ENCODE measurements around the gene LIMCH1. TPM values are rescaled to one million over a fixed set of nuclear protein-coding genes. Genes with fewer than 3 reads are reported as not detected.

LIMCH1 gene
- total and polyA plus RNA-seq, 8 donors = 4.7 to 37.1 (median 17.4) TPM

DNA sequence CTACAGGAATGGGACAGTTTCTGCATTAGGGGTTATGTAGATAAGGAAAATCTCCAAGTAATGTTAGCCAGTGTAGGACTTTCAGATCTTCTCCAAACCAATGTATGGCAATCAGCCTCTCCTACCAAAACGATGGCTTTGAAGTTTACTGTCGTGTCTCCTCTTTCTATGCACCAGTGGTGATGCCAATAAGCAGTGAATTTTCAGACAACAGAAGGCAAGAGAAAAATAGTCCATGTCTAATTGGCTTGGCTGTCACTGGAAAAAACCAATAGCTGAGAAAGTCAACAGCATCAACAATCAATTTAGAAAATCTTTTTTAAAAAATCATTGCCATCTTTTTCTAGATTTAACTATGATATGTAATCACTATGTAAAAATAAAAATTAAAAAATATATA, 35.0 kb downstream of the LIMCH1 start:
- H3K27ac ChIP-seq = no peak overlapping the region
- TF ChIP-seq EP300 (IDR thresholded peaks at IDR 0.05) = no peak
- no peak for TF ChIP-seq POLR2A (IDR thresholded peaks at IDR 0.05)
- TF ChIP-seq POLR2AphosphoS5 (IDR thresholded peaks at IDR 0.05) = no peak
- TF ChIP-seq, protein P1, sequence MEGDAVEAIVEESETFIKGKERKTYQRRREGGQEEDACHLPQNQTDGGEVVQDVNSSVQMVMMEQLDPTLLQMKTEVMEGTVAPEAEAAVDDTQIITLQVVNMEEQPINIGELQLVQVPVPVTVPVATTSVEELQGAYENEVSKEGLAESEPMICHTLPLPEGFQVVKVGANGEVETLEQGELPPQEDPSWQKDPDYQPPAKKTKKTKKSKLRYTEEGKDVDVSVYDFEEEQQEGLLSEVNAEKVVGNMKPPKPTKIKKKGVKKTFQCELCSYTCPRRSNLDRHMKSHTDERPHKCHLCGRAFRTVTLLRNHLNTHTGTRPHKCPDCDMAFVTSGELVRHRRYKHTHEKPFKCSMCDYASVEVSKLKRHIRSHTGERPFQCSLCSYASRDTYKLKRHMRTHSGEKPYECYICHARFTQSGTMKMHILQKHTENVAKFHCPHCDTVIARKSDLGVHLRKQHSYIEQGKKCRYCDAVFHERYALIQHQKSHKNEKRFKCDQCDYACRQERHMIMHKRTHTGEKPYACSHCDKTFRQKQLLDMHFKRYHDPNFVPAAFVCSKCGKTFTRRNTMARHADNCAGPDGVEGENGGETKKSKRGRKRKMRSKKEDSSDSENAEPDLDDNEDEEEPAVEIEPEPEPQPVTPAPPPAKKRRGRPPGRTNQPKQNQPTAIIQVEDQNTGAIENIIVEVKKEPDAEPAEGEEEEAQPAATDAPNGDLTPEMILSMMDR (IDR thresholded peaks at IDR 0.05) = no peak
- intact Hi-C loops (cut with DNase I; ENCODE audit: low total_unique reads) = no loop called here
- H3K36me3 ChIP-seq = no peaks in the 10 kb centered on the region
- DNase-seq = no peak
- H3K9me3 ChIP-seq = no peaks in the 10 kb centered on the region
- 61 to 86% (median 83%) methylated on average over 2 of the region's 2 CpGs for WGBS, 5 donors
- no peaks in the 10 kb centered on the region for H3K27me3 ChIP-seq
- H3K4me3 ChIP-seq = no peak overlapping the region
- peaks cover 0 to 25% (median 6%) of the 10 kb centered on the region in 4 donors for H3K4me1 ChIP-seq

DNA sequence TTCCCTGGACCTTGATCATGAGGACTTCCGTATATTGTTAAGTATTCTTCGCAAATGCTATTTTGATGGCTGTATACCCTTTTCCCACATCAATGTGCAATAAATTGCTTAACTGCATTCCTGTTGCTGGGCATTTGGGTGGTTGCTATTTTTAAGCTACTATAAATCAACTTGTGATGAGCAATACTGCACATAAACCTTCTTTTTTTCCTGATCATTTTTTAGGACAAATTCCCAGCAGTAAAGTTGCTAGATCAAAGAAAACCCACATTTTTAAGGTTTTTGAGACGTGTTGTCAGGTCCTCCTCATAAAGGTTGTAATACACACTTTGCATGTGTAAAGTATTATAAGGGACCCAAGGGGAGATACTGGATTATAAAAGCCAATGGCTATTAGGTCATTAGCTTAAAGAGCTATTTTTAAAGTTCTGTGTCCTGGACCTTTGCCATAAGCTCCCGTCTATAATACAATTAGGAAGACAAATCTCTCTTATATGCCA, 35.6 kb downstream of the LIMCH1 start:
- Histone ChIP-seq H3K4me1 (peaks cover 0 to 25% (median 6%) of the 10 kb centered on the region in 4 donors), H3K27ac (no peak overlapping the region), H3K36me3 (no peaks in the 10 kb centered on the region), H3K27me3 (no peaks in the 10 kb centered on the region), H3K4me3 (no peak overlapping the region), H3K9me3 (no peaks in the 10 kb centered on the region)
- DNase-seq = peak in 1 of 2 donors; percentile 28
- WGBS, 5 donors = 67 to 77% (median 75%) methylated on average over 4 of the region's 4 CpGs
- intact Hi-C loops (cut with DNase I; ENCODE audit: low total_unique reads) = no loop called here
- TF ChIP-seq, protein P1 (IDR thresholded peaks at IDR 0.05) = no peak
- TF ChIP-seq POLR2AphosphoS5 (IDR thresholded peaks at IDR 0.05) (no peak), POLR2A (IDR thresholded peaks at IDR 0.05) (no peak), EP300 (IDR thresholded peaks at IDR 0.05) (no peak)

DNA sequence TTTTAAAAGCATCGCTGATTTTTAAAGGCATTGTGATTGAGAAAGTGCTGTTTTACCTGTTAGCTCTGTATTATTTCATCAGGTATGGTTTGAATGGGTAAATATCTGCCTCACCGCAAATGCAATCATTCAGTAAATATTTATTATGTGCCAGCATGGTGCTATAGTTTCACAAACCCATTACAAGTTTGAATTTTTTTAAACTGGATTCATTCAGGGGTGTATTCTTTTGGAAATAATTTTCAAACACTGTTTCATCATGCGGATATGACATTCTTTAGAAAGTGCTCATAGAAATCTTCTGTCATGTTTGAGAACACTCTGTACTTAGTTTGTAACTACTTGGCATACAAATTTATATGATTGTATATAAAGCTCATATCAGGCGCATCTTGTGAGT, 37.2 kb downstream of the LIMCH1 start:
- H3K36me3 ChIP-seq = no peaks in the 10 kb centered on the region
- intact Hi-C loops (cut with DNase I; ENCODE audit: low total_unique reads) = no loop called here
- no peak overlapping the region for H3K27ac ChIP-seq
- DNase-seq = no peak
- H3K27me3 ChIP-seq = no peaks in the 10 kb centered on the region
- no peak overlapping the region for H3K4me3 ChIP-seq
- 53 to 70% (median 60%) methylated on average over 4 of the region's 4 CpGs for WGBS, 5 donors
- TF ChIP-seq, protein P1 (IDR thresholded peaks at IDR 0.05) = no peak
- TF ChIP-seq POLR2AphosphoS5 (IDR thresholded peaks at IDR 0.05) = no peak
- TF ChIP-seq EP300 (IDR thresholded peaks at IDR 0.05) = no peak
- TF ChIP-seq POLR2A (IDR thresholded peaks at IDR 0.05) = no peak
- H3K4me1 ChIP-seq = peaks cover 0 to 25% (median 6%) of the 10 kb centered on the region in 4 donors
- no peaks in the 10 kb centered on the region for H3K9me3 ChIP-seq

DNA sequence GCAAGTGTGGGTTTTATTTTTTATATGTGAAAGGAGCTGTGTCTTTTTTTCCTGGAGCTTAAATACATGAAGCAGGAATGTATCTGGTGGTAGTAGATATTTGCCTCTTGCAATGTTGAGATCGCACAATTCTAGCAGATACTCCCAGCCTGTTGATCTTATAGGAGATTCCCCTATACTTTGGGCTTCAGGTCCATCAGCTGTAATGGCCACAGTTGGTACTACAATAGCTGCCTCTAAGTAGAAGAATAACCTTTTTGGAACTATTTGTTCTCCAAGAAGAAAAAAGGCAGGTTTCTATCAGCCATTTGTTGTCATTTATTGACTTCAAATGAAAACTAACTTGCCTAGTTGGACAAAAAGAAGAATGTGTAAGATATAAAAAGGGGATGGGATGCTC, 37.7 kb downstream of the LIMCH1 start:
- Histone ChIP-seq H3K27me3 (no peaks in the 10 kb centered on the region), H3K27ac (no peak overlapping the region), H3K4me3 (no peak overlapping the region), H3K4me1 (peaks cover 0 to 25% (median 6%) of the 10 kb centered on the region in 4 donors), H3K36me3 (no peaks in the 10 kb centered on the region), H3K9me3 (no peaks in the 10 kb centered on the region)
- no peak for DNase-seq
- intact Hi-C loops (cut with DNase I; ENCODE audit: low total_unique reads) = no loop called here
- TF ChIP-seq, protein P1 (IDR thresholded peaks at IDR 0.05) = no peak
- TF ChIP-seq EP300 (IDR thresholded peaks at IDR 0.05) (no peak), POLR2AphosphoS5 (IDR thresholded peaks at IDR 0.05) (no peak), POLR2A (IDR thresholded peaks at IDR 0.05) (no peak)
- 82 to 94% (median 87%) methylated on average over 1 of the region's 1 CpG for WGBS, 5 donors
